Measurements from ENCODE around the gene BRAT1.

The BRAT1 gene

GRCh38 chr7:2520131-2520760 is 35.1 kb downstream of the BRAT1 start:
- Mint-ChIP-seq H3K4me3 (peak overlapping the region; percentile 93), H3K27me3 (ENCODE audit: low read depth) (peaks cover 6% of the 10 kb centered on the region), H3K4me1 (ENCODE audit: low read depth) (peaks cover 25% of the 10 kb centered on the region), H3K9me3 (no peaks in the 10 kb centered on the region), H3K36me3 (ENCODE audit: low read depth) (peaks cover 20% of the 10 kb centered on the region), H3K27ac (peak overlapping the region; percentile 78)

- H3K4me3 Mint-ChIP-seq, result peak within 1 kb of the TSS; percentile 93
- H3K36me3 Mint-ChIP-seq (ENCODE audit: low read depth), result peaks cover 20% of the 10 kb centered on the region
- no peaks in the 10 kb centered on the region for H3K9me3 Mint-ChIP-seq
- peaks cover 25% of the 10 kb centered on the region for H3K4me1 Mint-ChIP-seq (ENCODE audit: low read depth)
- H3K27me3 Mint-ChIP-seq (ENCODE audit: low read depth), result peaks cover 6% of the 10 kb centered on the region
- peak within 1 kb of the TSS; percentile 78 for H3K27ac Mint-ChIP-seq
Observed at GRCh38 chr7:2519119-2519930, 36.0 kb downstream of the BRAT1 start, which contains the start of gene LFNG. Gene LFNG (plus strand): TSS chr7:2519774. CDS start chr7:2519862, 88 bp downstream.

- Mint-ChIP-seq H3K27me3 (ENCODE audit: low read depth) (peaks cover 6% of the 10 kb centered on the region), H3K9me3 (no peaks in the 10 kb centered on the region), H3K36me3 (ENCODE audit: low read depth) (peaks cover 20% of the 10 kb centered on the region), H3K27ac (no peak overlapping the region), H3K4me3 (peak overlapping the region; percentile 68), H3K4me1 (ENCODE audit: low read depth) (peaks cover 25% of the 10 kb centered on the region)
Observed at GRCh38 chr7:2518737-2519118, 36.6 kb downstream of the BRAT1 start.

- peaks cover 16% of the 10 kb centered on the region for H3K36me3 Mint-ChIP-seq (ENCODE audit: low read depth)
- H3K4me1 Mint-ChIP-seq (ENCODE audit: low read depth), result peaks cover 23% of the 10 kb centered on the region
- no peaks in the 10 kb centered on the region for H3K9me3 Mint-ChIP-seq
- H3K4me3 Mint-ChIP-seq, result peak overlapping the region; percentile 74
- H3K27ac Mint-ChIP-seq, result peak overlapping the region; percentile 36
- peaks cover 6% of the 10 kb centered on the region for H3K27me3 Mint-ChIP-seq (ENCODE audit: low read depth)
Observed at GRCh38 chr7:2517678-2518507, 37.4 kb downstream of the BRAT1 start.

GRCh38 chr7:2517026-2517425 is 38.3 kb downstream of the BRAT1 start:
- Mint-ChIP-seq H3K36me3 (ENCODE audit: low read depth) (peaks cover 10% of the 10 kb centered on the region), H3K27me3 (ENCODE audit: low read depth) (peaks cover 6% of the 10 kb centered on the region), H3K4me3 (no peak overlapping the region), H3K9me3 (no peaks in the 10 kb centered on the region), H3K4me1 (ENCODE audit: low read depth) (peaks cover 27% of the 10 kb centered on the region), H3K27ac (no peak overlapping the region)

GRCh38 chr7:2516194-2516555 is 39.1 kb downstream of the BRAT1 start:
- H3K9me3 Mint-ChIP-seq, result no peaks in the 10 kb centered on the region
- H3K27me3 Mint-ChIP-seq (ENCODE audit: low read depth), result peaks cover 6% of the 10 kb centered on the region
- peaks cover 4% of the 10 kb centered on the region for H3K36me3 Mint-ChIP-seq (ENCODE audit: low read depth)
- H3K27ac Mint-ChIP-seq, result no peak overlapping the region
- H3K4me3 Mint-ChIP-seq, result no peak overlapping the region
- peaks cover 26% of the 10 kb centered on the region for H3K4me1 Mint-ChIP-seq (ENCODE audit: low read depth)

- no peak overlapping the region for H3K4me3 Mint-ChIP-seq
- H3K9me3 Mint-ChIP-seq, result no peaks in the 10 kb centered on the region
- H3K27ac Mint-ChIP-seq, result no peak overlapping the region
- peaks cover 24% of the 10 kb centered on the region for H3K4me1 Mint-ChIP-seq (ENCODE audit: low read depth)
- peaks cover 6% of the 10 kb centered on the region for H3K27me3 Mint-ChIP-seq (ENCODE audit: low read depth)
- peaks cover under 1% of the 10 kb centered on the region for H3K36me3 Mint-ChIP-seq (ENCODE audit: low read depth)
Observed at GRCh38 chr7:2515424-2516193, 39.7 kb downstream of the BRAT1 start.

GRCh38 chr7:2514473-2515423 is 40.6 kb downstream of the BRAT1 start:
- peaks cover 6% of the 10 kb centered on the region for H3K27me3 Mint-ChIP-seq (ENCODE audit: low read depth)

GRCh38 chr7:2513702-2514101 is 41.6 kb downstream of the BRAT1 start:
- Mint-ChIP-seq H3K36me3 (ENCODE audit: low read depth) (no peaks in the 10 kb centered on the region), H3K27me3 (ENCODE audit: low read depth) (peaks cover 6% of the 10 kb centered on the region), H3K4me1 (ENCODE audit: low read depth) (peaks cover 27% of the 10 kb centered on the region), H3K4me3 (no peak overlapping the region), H3K27ac (no peak overlapping the region), H3K9me3 (no peaks in the 10 kb centered on the region)

More at GRCh38 chr7:2514473-2515423, 40.6 kb downstream of the BRAT1 start:
- Mint-ChIP-seq H3K4me1 (ENCODE audit: low read depth) (peaks cover 24% of the 10 kb centered on the region), H3K4me3 (no peak overlapping the region), H3K36me3 (ENCODE audit: low read depth) (no peaks in the 10 kb centered on the region), H3K9me3 (no peaks in the 10 kb centered on the region), H3K27ac (no peak overlapping the region)

- no peaks in the 10 kb centered on the region for H3K36me3 Mint-ChIP-seq (ENCODE audit: low read depth)
- no peaks in the 10 kb centered on the region for H3K9me3 Mint-ChIP-seq
- no peak overlapping the region for H3K4me3 Mint-ChIP-seq
- peaks cover 3% of the 10 kb centered on the region for H3K27me3 Mint-ChIP-seq (ENCODE audit: low read depth)
- H3K4me1 Mint-ChIP-seq (ENCODE audit: low read depth), result peaks cover 32% of the 10 kb centered on the region
- H3K27ac Mint-ChIP-seq, result peak overlapping the region; percentile 80
Observed at GRCh38 chr7:2512713-2513112, 42.6 kb downstream of the BRAT1 start.

GRCh38 chr7:2512179-2512661 is 43.1 kb downstream of the BRAT1 start:
- peak overlapping the region; percentile 83 for H3K27ac Mint-ChIP-seq
- no peaks in the 10 kb centered on the region for H3K9me3 Mint-ChIP-seq
- no peaks in the 10 kb centered on the region for H3K36me3 Mint-ChIP-seq (ENCODE audit: low read depth)
- peaks cover 31% of the 10 kb centered on the region for H3K4me1 Mint-ChIP-seq (ENCODE audit: low read depth)
- no peaks in the 10 kb centered on the region for H3K27me3 Mint-ChIP-seq (ENCODE audit: low read depth)
- H3K4me3 Mint-ChIP-seq, result peak overlapping the region; percentile 17

GRCh38 chr7:2511769-2512168 is 43.6 kb downstream of the BRAT1 start:
- peaks cover 31% of the 10 kb centered on the region for H3K4me1 Mint-ChIP-seq (ENCODE audit: low read depth)
- no peaks in the 10 kb centered on the region for H3K9me3 Mint-ChIP-seq
- no peaks in the 10 kb centered on the region for H3K36me3 Mint-ChIP-seq (ENCODE audit: low read depth)
- H3K4me3 Mint-ChIP-seq, result peak overlapping the region; percentile 17
- no peaks in the 10 kb centered on the region for H3K27me3 Mint-ChIP-seq (ENCODE audit: low read depth)
- peak overlapping the region; percentile 85 for H3K27ac Mint-ChIP-seq

Measured in T-helper 1 cell treated with Interleukin-12 subunit alpha and Interleukin-12 subunit beta and Interleukin-4 antibody, amounts not matched to agents 30 μg/mL and 1 μg/mL, for 36 hours (primary cell).